GM21528 (cell line): ENCODE measurements around the gene C17orf75.

Experiments
- ATAC-seq: cut with Tn5 transposase; IDR thresholded peaks from one replicate; pipeline ENCODE4 v1.9.1; 2021; ENCODE audit warnings: mild to moderate bottlenecking, moderate library complexity; ENCODE audit not compliant: unreplicated experiment, low FRiP score

The C17orf75 gene

GRCh38 chr17:32307658-32308057 is 34.3 kb downstream of the C17orf75 start:
- no peak for ATAC-seq

GRCh38 chr17:32305049-32305448 is 36.9 kb downstream of the C17orf75 start:
- no peak for ATAC-seq

GRCh38 chr17:32303781-32304288 is 38.1 kb downstream of the C17orf75 start:
- no peak for ATAC-seq

- no peak for ATAC-seq
Measured at GRCh38 chr17:32302860-32303649, 38.9 kb downstream of the C17orf75 start.

- no peak for ATAC-seq
Measured at GRCh38 chr17:32302037-32302436, 39.9 kb downstream of the C17orf75 start.

- no peak for ATAC-seq
Measured at GRCh38 chr17:32299580-32300164, 42.3 kb downstream of the C17orf75 start.

- ATAC-seq: no peak
Measured at GRCh38 chr17:32298721-32299579, 43.0 kb downstream of the C17orf75 start.

- ATAC-seq: no peak
Measured at GRCh38 chr17:32298298-32298697, 43.7 kb downstream of the C17orf75 start.

GRCh38 chr17:32297860-32298259 is 44.1 kb downstream of the C17orf75 start:
- ATAC-seq: no peak

GRCh38 chr17:32297424-32297823 is 44.5 kb downstream of the C17orf75 start:
- no peak for ATAC-seq

GRCh38 chr17:32292094-32292493 is 49.9 kb downstream of the C17orf75 start:
- no peak for ATAC-seq

- no peak for ATAC-seq
Measured at GRCh38 chr17:32289471-32290070, 52.4 kb downstream of the C17orf75 start.

GRCh38 chr17:32288615-32289014 is 53.4 kb downstream of the C17orf75 start:
- ATAC-seq: no peak

- no peak for ATAC-seq
Measured at GRCh38 chr17:32287804-32288511, 54.0 kb downstream of the C17orf75 start.

- ATAC-seq: no peak
Measured at GRCh38 chr17:32286518-32286900, 55.5 kb downstream of the C17orf75 start.

GRCh38 chr17:32285746-32286517 is 56.0 kb downstream of the C17orf75 start:
- no peak for ATAC-seq

- no peak for ATAC-seq
Measured at GRCh38 chr17:32285306-32285705, 56.7 kb downstream of the C17orf75 start.

GRCh38 chr17:32283745-32284201 is 58.2 kb downstream of the C17orf75 start:
- no peak for ATAC-seq

GRCh38 chr17:32281011-32281451 is 60.9 kb downstream of the C17orf75 start:
- no peak for ATAC-seq
